GM19395 (cell line): Measurements from ENCODE around the gene BICC1.

ENCODE experiments used
- ATAC-seq: cut with Tn5 transposase; IDR thresholded peaks from one replicate; pipeline ENCODE4 v1.9.1; 2021; ENCODE audit warnings: mild to moderate bottlenecking, moderate library complexity; ENCODE audit not compliant: unreplicated experiment

BICC1 gene

GRCh38 chr10:58560068-58560467 lies 47.4 kb downstream of the BICC1 start:
- no peak for ATAC-seq

DNA sequence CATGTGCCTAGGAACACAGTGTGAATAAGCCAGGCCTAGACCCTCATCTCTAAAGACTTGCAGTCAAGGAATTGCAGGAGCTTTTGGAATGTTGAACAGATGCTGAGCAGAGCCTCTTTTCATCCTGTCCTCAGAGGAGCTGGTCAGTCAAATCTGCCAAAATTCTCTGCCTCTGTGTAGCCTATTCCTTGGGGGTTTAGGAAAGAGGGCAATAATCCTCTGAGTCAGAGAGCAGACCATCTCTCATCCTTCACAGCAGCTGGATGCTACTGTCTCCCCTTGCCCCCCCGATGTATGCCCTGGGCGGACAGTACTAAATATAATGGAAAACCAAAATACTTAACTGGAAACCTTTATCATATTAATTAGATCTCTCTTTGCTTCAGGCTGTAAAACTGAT lies 52.6 kb downstream of the BICC1 start:
- no peak for ATAC-seq

DNA sequence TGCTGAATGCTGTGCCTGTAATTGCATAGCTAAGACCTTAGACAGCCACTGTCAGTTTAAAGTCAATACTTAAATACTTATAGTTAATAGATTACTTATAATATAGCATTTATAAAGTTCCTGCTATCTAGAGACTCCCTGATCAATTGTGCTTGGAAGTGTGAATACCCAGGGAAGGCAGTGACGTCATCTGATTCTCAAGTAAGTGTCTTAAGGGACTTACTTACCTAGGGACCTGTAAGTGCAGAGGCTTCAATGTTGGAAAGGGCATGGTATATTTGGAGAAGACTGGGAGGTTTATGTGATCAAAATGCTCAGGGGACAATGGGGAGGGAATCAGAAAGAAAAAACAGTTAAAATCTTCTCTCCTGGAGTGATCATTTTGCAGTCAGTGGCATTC lies 55.0 kb downstream of the BICC1 start:
- ATAC-seq = no peak

- no peak for ATAC-seq
Measured at GRCh38 chr10:58568428-58568935, 55.8 kb downstream of the BICC1 start.

GRCh38 chr10:58570307-58570723 lies 57.6 kb downstream of the BICC1 start:
- no peak for ATAC-seq

DNA sequence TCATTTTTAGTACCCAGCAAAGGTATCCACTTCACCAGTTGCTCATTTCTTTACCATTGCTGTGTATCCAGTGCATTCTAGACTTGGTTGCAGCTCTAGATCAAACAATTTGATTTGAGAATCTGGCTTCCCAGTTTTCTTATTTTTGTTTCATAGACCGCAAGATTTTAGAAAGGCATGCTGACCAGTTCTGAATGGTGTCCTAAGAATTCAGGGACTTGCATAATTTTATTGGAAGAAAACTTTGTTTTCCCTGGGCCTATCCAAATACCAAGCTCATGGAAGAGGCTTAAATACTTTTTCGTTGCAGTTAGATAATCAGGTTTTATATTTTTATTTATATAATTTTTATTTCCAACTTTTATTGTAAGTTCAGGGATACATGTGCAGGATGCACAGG lies 58.3 kb downstream of the BICC1 start:
- ATAC-seq = no peak

- ATAC-seq = no peak
Measured at GRCh38 chr10:58573144-58573543, 60.5 kb downstream of the BICC1 start.

DNA sequence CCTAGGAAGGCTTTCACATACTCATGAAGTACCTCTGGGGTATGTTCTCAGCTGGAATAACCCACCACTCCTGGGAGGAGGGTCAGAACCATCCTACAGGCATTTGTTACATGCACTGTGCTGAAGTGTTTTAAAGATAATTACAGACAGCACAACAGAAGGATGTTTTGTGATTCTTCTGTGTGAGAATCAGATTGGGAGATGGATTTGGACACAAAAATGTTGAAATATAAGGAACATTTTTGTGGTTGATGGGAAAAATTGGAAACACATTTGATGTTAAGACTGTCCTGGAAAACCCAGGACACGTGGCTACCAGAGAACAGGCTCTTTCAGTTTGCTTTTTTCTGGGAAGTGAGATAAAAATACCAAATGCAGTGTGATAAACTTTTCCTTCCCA lies 61.4 kb downstream of the BICC1 start:
- ATAC-seq = no peak

- ATAC-seq = no peak
Measured at GRCh38 chr10:58575491-58575890, 62.8 kb downstream of the BICC1 start.

- ATAC-seq = no peak
Measured at GRCh38 chr10:58576751-58577436, 64.2 kb downstream of the BICC1 start.

DNA sequence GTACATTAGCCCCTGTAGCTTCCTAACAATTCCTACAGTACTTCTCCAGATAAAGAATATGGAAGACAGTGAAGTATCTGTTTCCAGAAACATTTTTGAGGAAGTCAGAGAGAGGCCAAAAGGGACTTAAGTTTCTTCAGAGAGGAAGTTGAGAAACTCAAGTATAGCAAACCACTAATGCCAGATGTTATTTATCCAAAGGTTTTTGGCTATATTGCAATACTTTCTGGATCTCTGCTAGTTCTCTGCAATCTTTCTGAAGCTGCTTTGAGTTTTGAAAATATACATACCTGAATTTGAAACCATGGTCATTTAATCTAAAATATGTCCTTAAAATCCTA lies 64.7 kb downstream of the BICC1 start:
- no peak for ATAC-seq

DNA sequence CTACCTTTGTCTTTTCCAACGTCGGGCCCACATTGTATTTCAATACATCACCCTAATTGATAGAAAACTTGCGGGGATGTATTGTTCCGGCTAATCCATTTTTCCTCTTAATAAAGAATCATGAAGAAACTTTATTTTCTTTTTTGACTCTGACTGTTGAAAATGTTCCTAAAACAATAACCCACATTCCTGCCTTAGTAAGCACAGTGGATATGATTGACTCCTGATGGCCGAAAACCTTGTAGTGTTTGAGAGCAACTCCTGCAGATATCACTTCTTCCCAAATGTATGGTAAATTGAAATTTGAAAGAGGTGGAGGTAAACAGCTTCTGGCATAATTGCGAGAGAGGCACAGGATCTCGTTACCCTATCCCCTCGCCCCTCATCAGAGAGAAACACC lies 65.7 kb downstream of the BICC1 start:
- no peak for ATAC-seq

DNA sequence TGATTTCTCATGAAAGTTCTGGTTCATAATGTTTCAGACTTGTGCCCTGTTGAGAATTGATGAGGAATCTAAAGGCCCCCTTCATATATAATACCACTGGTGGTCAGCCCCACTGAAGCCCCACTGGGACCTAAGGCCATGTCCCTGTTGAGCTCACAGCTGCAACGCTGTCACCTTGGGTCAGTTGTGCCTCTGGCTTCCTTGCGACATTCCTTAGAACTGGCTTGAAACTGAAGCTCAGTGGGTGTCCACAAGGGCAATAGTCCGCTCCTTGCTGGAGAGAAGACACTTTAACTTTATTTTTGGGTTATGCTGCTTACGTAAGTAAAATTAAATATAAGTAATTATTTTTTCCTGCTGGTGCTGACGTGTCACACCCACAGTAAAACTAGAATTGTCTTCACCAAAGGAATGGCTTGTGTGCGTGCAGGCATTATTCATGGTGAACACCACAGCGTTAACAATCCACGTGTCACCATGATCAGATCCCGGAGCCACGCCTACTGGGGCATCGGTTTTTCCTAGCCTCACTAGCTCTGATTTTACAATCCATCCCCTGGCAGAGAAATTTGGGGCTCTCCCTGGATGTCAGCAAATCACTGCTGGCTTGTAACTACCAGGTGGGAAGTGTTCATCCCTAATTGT lies 66.5 kb downstream of the BICC1 start:
- no peak for ATAC-seq

DNA sequence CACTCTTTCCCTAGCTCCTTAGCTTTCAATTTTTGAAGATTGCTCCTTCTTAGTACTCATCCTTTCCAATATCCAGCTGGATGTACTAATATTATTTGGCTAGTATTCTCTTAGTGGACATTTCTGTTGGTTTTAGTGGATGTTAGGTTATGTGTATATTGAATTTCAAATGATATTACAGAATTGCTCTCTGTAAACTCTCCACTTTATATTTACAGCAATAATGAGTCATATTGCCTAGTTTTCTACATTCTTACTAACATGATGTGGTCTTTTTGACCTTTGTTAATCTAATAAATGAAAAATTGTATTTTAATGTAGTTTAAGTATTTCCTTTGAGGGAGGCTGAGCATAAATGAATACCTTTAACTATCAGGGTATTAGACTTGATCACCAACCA lies 69.4 kb downstream of the BICC1 start:
- ATAC-seq = no peak

DNA sequence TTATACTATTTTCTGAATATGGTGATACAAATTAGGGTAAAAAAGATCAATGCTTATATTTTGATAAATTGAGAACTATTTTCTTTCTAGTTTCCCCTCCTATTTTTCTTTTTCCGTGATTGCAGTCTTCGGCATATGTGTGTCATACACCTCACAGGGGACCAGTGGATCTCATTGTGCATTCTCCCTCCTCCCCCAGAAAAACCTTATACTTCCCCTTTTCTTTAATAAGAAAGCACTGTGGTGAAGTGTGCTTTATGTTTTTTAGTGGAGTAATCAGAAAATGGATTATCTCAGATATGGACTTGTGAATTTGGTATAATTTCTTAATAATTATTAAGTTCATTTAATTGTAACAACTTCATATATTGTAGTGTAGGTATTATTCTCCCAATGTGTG lies 72.8 kb downstream of the BICC1 start:
- no peak for ATAC-seq

- no peak for ATAC-seq
Measured at GRCh38 chr10:58586282-58587245, 73.9 kb downstream of the BICC1 start.

DNA sequence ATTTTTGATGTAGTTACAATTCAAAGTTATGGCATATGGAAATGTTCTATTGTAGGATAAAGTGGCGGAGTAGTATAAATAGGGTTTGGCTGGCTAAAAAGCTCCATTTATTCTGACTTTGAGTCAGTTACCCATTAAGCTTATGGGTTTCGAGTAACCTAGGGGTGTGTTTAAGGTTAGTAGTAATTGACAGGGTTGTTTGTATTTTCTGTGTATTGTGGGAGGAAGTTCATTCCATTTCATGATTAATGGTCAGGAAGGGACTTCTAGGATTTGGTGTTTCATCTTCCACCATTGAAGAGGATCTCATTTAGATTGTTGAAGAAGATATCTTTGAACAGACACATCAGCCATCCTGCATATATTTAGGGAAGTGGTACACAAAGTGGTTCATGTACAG lies 75.0 kb downstream of the BICC1 start:
- ATAC-seq = no peak

DNA sequence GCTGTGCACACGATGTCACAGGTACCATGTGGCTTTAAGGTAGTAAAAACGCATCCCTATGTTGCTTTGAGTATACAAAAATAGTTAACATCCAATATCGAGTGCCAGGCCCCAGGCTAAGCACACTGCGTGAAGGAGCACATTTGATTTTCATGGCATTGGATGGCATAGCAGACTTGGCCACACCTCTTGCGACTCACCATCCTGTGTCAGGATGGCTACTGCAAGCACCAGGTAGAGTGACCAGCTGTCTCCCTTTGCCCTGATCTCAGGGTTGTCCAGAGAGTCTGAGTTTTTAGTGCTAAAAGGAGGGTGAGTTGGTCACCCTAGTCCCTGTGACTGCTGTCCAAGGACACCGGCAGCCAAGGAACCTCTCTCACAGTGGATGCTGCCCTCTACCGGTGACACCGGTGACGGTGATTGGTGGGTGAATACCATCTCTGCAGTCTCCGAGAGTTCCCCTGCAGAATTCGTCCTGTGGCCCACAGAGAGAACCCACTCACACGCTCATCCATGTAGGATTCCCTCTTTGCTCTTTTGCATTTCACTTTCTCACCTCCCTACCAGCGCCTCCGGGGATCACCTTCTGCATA lies 76.1 kb downstream of the BICC1 start:
- no peak for ATAC-seq

DNA sequence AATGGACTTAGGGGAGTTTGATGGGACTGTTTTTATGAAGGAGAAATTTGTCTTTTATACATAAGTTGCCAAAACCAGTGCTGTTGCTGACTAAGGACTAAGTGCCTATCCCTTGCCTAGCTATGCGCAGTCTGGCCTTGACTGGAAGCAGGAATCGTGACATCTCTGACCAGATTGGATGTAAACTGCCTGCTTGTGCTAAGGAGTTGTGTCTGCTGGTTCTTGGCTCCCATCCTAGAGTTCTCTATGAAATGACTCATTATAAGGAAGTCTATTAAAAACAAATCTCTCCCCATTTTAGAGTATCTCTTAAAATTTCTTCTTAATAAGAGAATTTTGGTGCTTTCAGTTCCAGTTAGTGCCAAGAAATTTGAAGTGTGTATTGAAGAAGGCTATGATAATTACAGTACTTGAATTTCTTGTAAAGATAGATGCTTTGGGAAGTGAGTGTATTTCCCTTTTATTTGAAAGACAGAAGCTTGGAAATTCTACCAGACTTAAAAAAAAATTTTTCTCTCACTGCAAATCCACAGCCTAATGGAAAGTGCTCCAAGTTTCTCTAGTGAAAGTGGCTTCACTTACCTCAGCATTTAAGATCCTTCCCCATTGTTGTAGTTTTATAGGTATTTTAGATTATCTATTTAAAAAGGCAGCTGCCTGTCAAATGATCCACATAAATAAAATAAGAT lies 77.6 kb downstream of the BICC1 start:
- ATAC-seq = no peak

- no peak for ATAC-seq
Measured at GRCh38 chr10:58590924-58591323, 78.3 kb downstream of the BICC1 start.

DNA sequence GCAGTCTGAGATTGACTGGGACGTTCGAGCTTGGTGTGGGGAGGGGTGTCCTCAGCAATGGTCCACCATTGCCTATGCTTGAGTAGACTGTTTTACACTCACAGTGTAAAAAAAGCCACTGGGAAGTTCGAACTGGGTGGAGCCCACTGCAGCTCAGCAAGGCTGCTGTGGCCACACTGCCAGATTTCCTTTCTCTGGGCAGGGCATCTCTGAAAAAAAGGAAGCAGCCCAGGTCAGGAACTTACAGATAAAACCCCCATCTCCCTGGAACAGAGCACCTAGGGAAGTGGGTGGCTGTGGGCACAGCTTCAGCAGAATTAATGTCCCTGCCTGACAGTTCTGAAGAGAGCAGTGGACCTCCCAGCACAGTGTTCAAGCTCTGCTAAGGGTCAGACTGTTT lies 80.3 kb downstream of the BICC1 start:
- ATAC-seq = no peak
